RWPE1 (cell line): Measurements from ENCODE around the gene SLC35A1.

Experiments used
- CTCF ChIA-PET: fragments of 350-600 bp; sonication (Branson Sonifier 250); formaldehyde crosslinking; extraction: SDS; loops from one replicate; lab custom pipeline; 2021; lab: Yijun Ruan, JAX
- POLR2A ChIA-PET: fragments of 400-600 bp; formaldehyde crosslinking; extraction: SDS; loops from one replicate; lab custom pipeline; 2020; ENCODE audit warnings: antibody characterized with exemption; ENCODE audit not compliant: low non-redundant PET; lab: Yijun Ruan, JAX
- DNase-seq: peaks from one replicate; pipeline ENCODE4 v3.0.0; 2012; ENCODE audit warnings: low spot score
- H3K27ac ChIP-seq: fragments of 450-650 bp; 2 replicates; pipeline ENCODE4 v1.5.1; 2017
- CTCF ChIP-seq: fragments of 450-650 bp; conservative IDR thresholded peaks from 2 replicates; pipeline ENCODE4 v1.5.1; 2017; ENCODE audit warnings: low read depth, mild to moderate bottlenecking

SLC35A1 gene

GRCh38 chr6:87553159-87553765 lies 80.5 kb downstream of the SLC35A1 start:
- DNase-seq, result no peak
- ChIA-PET CTCF (no interaction called here), POLR2A (no interaction called here)
- no peak overlapping the region for H3K27ac ChIP-seq
- TF ChIP-seq CTCF, result no peak

DNA sequence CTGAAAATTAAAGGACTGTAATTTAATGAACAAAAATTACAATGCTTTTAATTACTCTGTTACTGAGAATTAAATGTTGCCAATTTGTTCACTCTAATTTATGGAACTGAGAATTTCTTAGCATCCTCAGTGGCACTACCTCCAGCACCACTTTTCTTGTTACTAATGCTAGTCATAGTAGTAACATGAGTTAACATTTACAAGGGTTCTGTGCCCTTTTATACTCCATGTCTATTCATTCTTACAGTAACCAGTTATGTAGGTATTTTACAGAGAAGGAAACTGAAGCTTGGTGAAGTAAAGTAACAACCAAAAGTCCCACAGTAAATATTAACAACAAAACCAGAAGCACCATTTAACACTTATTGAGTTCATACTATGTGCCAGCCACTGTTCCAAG lies 82.7 kb downstream of the SLC35A1 start:
- no peak overlapping the region for H3K27ac ChIP-seq
- no peak for DNase-seq
- POLR2A ChIA-PET, result no interaction called here
- no peak for TF ChIP-seq CTCF
- CTCF ChIA-PET, result no interaction called here

DNA sequence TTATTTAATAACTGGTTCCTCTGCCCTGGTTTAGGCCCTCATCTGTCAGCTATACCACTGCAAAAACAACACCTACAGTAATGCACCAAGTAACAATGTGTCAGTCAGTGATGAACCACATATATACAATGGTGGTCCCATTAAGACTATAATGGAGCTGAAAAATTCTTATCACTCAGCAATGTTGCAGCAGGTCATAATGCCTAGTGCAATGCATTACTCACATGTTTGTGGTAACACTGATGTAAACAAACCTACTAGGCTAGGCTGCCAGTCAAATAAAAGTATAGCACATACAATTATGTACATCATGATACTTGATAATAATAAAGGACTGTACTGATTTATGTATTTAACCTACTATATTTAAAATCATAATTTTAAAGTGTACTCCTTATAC lies 85.7 kb downstream of the SLC35A1 start:
- CTCF ChIA-PET, result no interaction called here

DNA sequence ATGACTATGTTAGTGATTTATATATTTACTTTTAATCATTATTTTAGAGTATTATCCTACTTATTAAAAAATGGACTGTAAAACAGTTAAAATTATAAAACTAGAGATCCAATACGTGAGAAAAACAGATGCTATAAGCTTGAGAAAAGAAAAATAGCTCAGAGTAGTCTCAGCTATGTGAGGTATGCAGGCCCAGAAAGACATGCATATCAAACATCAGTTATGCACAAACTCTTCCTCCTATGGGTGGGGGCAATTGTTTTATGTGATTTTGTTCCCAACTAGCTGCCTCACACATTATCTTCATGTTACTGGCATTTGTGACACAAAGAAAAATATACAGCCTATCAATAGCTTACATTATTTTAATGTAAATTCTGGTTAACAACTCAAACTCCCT lies 88.2 kb downstream of the SLC35A1 start:
- no peak for TF ChIP-seq CTCF
- H3K27ac ChIP-seq, result no peak overlapping the region
- no peak for DNase-seq
- ChIA-PET CTCF (no interaction called here), POLR2A (no interaction called here)

More for the DNA sequence above, 85.7 kb downstream of the SLC35A1 start:
- H3K27ac ChIP-seq, result no peak overlapping the region
- DNase-seq, result no peak
- POLR2A ChIA-PET, result no interaction called here
- TF ChIP-seq CTCF, result no peak
